Uterus (tissue), 4 donors: ENCODE data around the gene KCNMA1. TPM values are rescaled to one million over a fixed set of nuclear protein-coding genes. Genes with fewer than 3 reads are reported as not detected.

Experiments used
- DNase-seq, 2 donors: peaks; one replicate each; pipeline ENCODE4 v3.0.0-alpha.2; 2019 to 2020
- H3K27ac ChIP-seq, 2 donors: fragments of 200-600 bp; sonication (generic); 1 replicate in 1 of 2; 2 replicates in 1 of 2; pipeline ENCODE4 v1.5.1; 2016 to 2018
- H3K27me3 ChIP-seq, 2 donors: fragments of 200-600 bp; sonication (generic); one replicate each; pipeline ENCODE4 v1.5.1; 2018 to 2019; ENCODE audit warnings: control low read depth in 1 of 2
- H3K36me3 ChIP-seq, 2 donors: fragments of 200-600 bp; sonication (generic); one replicate each; pipeline ENCODE4 v1.5.1; 2019; ENCODE audit warnings: control low read depth in 1 of 2
- H3K4me1 ChIP-seq, 2 donors: fragments of 200-600 bp; sonication (generic); one replicate each; pipeline ENCODE4 v1.5.1; 2018 to 2019; ENCODE audit warnings: control low read depth in 1 of 2
- H3K4me3 ChIP-seq, 2 donors: fragments of 200-600 bp; sonication (generic); 1 replicate in 1 of 2; 2 replicates in 1 of 2; pipeline ENCODE4 v1.5.1; 2018 to 2019; ENCODE audit warnings: mild to moderate bottlenecking in 1 of 2
- H3K9me3 ChIP-seq, 2 donors: fragments of 200-600 bp; sonication (generic); one replicate each; pipeline ENCODE4 v1.5.1; 2019; ENCODE audit warnings: control low read depth in 1 of 2
- POLR2A ChIP-seq, 2 donors: fragments of 450-650 bp; IDR thresholded peaks; one replicate each; pipeline ENCODE4 v1.6.1; 2016; ENCODE audit warnings: antibody characterized with exemption in 2 of 2, mild to moderate bottlenecking in 1 of 2, moderate library complexity in 1 of 2
- intact Hi-C: fragments of 100-400 bp; cut with DNase I; formaldehyde crosslinking; loops from one replicate; pipeline ENCODE4 v1.15.1; 2023; ENCODE audit warnings: low total_unique reads
- total RNA-seq, 4 donors: library from RNA; depleted of rRNA in 3 of 4; stranded (reverse); fragments of >200 nt in 3 of 4; gene quantifications; one replicate each; pipeline versions ENCODE4 v1.1.0 to v1.2.4, GENCODE V29; 2014 to 2023
- TF ChIP-seq, protein P1 (sequence below), 4 experiments: fragments of 200-600 bp in 2 of 4; fragments of 450-650 bp in 2 of 4; sonication (generic) in 2 of 4; IDR thresholded peaks; one replicate each; pipeline ENCODE4 v1.5.1; 2016 to 2019; ENCODE audit warnings: antibody characterized with exemption in 4 of 4, mild to moderate bottlenecking in 2 of 4, moderate library complexity in 1 of 4
- donor health status: DM: yes; HTN: yes; CAD: no.

The KCNMA1 gene
- total RNA-seq, 4 donors from 2014 or later, result 86.2 to 236 (median 164) TPM

GRCh38 chr10:77649333-77650331 is 12.0 kb upstream of the KCNMA1 start:
- intact Hi-C loops, result no loop called here
- Histone ChIP-seq H3K4me1 (no peaks in the 10 kb centered on the region), H3K27me3 (no peaks in the 10 kb centered on the region), H3K9me3 (peaks cover 0 to 8% of the 10 kb centered on the region in 2 donors), H3K36me3 (no peaks in the 10 kb centered on the region), H3K4me3 (no peak overlapping the region), H3K27ac (no peak overlapping the region)
- DNase-seq, result no peak
- TF ChIP-seq, protein P1, sequence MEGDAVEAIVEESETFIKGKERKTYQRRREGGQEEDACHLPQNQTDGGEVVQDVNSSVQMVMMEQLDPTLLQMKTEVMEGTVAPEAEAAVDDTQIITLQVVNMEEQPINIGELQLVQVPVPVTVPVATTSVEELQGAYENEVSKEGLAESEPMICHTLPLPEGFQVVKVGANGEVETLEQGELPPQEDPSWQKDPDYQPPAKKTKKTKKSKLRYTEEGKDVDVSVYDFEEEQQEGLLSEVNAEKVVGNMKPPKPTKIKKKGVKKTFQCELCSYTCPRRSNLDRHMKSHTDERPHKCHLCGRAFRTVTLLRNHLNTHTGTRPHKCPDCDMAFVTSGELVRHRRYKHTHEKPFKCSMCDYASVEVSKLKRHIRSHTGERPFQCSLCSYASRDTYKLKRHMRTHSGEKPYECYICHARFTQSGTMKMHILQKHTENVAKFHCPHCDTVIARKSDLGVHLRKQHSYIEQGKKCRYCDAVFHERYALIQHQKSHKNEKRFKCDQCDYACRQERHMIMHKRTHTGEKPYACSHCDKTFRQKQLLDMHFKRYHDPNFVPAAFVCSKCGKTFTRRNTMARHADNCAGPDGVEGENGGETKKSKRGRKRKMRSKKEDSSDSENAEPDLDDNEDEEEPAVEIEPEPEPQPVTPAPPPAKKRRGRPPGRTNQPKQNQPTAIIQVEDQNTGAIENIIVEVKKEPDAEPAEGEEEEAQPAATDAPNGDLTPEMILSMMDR (IDR thresholded peaks at IDR 0.05), result no peak
- no peak for TF ChIP-seq POLR2A (IDR thresholded peaks at IDR 0.05)

DNA sequence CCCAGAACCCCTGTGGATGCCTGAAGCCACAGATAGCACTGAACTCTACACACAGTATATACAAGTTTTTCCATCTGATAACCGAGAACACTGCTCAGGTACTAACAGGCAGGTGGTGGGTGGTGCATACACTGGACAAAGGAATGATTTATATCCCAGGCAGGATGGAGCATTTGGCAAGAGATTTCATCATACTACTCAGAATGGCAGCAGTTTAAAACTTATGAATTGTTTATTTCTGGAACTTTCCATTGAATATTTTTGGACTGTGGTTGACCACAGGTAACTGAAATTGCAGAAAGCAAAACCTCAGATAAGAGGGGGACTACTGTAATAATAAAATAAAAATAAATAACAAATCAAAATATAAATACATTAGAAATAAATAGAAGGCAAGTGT is 10.9 kb upstream of the KCNMA1 start:
- no peak for TF ChIP-seq POLR2A (IDR thresholded peaks at IDR 0.05)
- TF ChIP-seq, protein P1 (IDR thresholded peaks at IDR 0.05), result no peak
- Histone ChIP-seq H3K27ac (no peak overlapping the region), H3K4me3 (no peak overlapping the region), H3K9me3 (peaks cover 0 to 6% of the 10 kb centered on the region in 2 donors), H3K27me3 (no peaks in the 10 kb centered on the region), H3K36me3 (no peaks in the 10 kb centered on the region), H3K4me1 (no peaks in the 10 kb centered on the region)
- DNase-seq, result no peak
- intact Hi-C loops, result no loop called here

GRCh38 chr10:77647543-77648293 is 10.1 kb upstream of the KCNMA1 start:
- no peak for TF ChIP-seq POLR2A (IDR thresholded peaks at IDR 0.05)
- TF ChIP-seq, protein P1 (IDR thresholded peaks at IDR 0.05), result no peak
- Histone ChIP-seq H3K4me1 (no peaks in the 10 kb centered on the region), H3K4me3 (no peak overlapping the region), H3K27ac (no peak overlapping the region), H3K27me3 (no peaks in the 10 kb centered on the region), H3K36me3 (no peaks in the 10 kb centered on the region), H3K9me3 (no peaks in the 10 kb centered on the region)
- intact Hi-C loops, result no loop called here
- DNase-seq, result no peak

DNA sequence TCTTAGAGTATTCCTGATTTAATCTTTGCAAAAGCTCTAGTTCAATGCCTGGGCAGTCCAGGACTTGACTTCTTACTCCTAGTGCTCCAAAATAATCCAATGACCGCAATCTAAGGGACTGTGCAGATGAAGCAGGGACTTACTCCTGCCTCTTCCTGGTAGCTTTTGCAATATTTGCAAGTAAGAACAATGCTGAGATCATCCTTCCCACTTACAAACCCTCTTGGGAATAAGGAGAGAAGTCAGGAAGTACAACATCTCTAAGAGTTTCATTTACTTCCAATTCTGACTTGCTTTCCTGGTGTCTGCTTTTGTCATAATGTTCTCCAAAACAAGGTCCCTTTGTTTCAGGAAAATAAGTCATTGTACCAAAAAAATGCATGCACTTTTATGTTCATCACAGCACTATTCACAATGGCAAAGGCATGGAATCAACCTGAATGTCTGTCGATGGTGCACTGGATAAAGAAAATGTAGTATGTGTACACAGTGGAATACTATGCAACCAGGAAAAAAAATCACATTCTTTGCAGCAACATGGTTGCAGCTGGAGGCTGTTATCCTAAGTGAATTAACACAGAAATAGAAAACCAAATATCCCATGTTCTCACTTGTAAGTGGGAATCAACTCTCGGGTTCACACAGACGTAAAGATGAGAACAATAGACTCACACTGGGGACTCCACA is 7.1 kb upstream of the KCNMA1 start:
- intact Hi-C loops, result loop anchor here (5.0 kb wide), 1 partner anchor 472 kb away; no protein-coding TSS in a partner anchor
- Histone ChIP-seq H3K4me3 (no peak overlapping the region), H3K9me3 (no peaks in the 10 kb centered on the region), H3K27ac (no peak overlapping the region), H3K4me1 (peaks cover 0 to 3% of the 10 kb centered on the region in 2 donors), H3K36me3 (no peaks in the 10 kb centered on the region), H3K27me3 (no peaks in the 10 kb centered on the region)
- TF ChIP-seq, protein P1 (IDR thresholded peaks at IDR 0.05), result no peak
- no peak for TF ChIP-seq POLR2A (IDR thresholded peaks at IDR 0.05)
- DNase-seq, result no peak
